GM23338 (cell line): Measurements from ENCODE around the gene GPRIN1. TPM values are rescaled to one million over a fixed set of nuclear protein-coding genes. Genes with fewer than 3 reads are reported as not detected.

ENCODE experiments used
- ATAC-seq: fragments of 200-7000 bp; cut with Tn5 transposase; 3 replicates; pipeline ENCODE4 v1.9.1; 2020
- DNase-seq: peaks from one replicate; pipeline ENCODE4 v3.0.0-alpha.2; 2015; ENCODE audit warnings: low spot score
- H2AFZ ChIP-seq: fragments of 200-600 bp; sonication (generic); 2 replicates; pipeline ENCODE4 v1.8.0; 2016; ENCODE audit warnings: antibody characterized with exemption, mild to moderate bottlenecking, moderate library complexity
- H3F3A ChIP-seq: fragments of 200-600 bp; sonication (generic); replicated peaks from 2 replicates; pipeline ENCODE4 v1.8.0; 2017; ENCODE audit warnings: antibody characterized with exemption, mixed run types, low read depth
- H3K27ac ChIP-seq: fragments of 200-600 bp; sonication (generic); 2 replicates; pipeline ENCODE4 v1.6.1; 2016; ENCODE audit warnings: low read depth
- H3K27me3 ChIP-seq: fragments of 200-600 bp; sonication (generic); 2 replicates; pipeline ENCODE4 v1.8.0; 2016; ENCODE audit warnings: mild to moderate bottlenecking, mixed run types, moderate library complexity; ENCODE audit not compliant: insufficient read depth
- H3K36me3 ChIP-seq: fragments of 200-600 bp; sonication (generic); 2 replicates; pipeline ENCODE4 v1.8.0; 2016; ENCODE audit warnings: mild to moderate bottlenecking; ENCODE audit not compliant: insufficient read depth
- H3K4me1 ChIP-seq: fragments of 200-600 bp; sonication (generic); 2 replicates; pipeline ENCODE4 v1.8.0; 2016; ENCODE audit warnings: mild to moderate bottlenecking, moderate library complexity; ENCODE audit not compliant: insufficient read depth
- H3K4me2 ChIP-seq: fragments of 200-600 bp; sonication (generic); 2 replicates; pipeline ENCODE4 v1.7.1; 2017; ENCODE audit warnings: mixed run types
- H3K4me3 ChIP-seq: fragments of 200-600 bp; sonication (generic); 2 replicates; pipeline ENCODE4 v1.6.1; 2016; ENCODE audit warnings: mixed run types
- H3K79me2 ChIP-seq: fragments of 200-600 bp; sonication (generic); replicated peaks from 2 replicates; pipeline ENCODE4 v1.8.0; 2017; ENCODE audit warnings: mild to moderate bottlenecking; ENCODE audit not compliant: insufficient read depth
- H3K9me2 ChIP-seq: fragments of 200-600 bp; sonication (generic); 2 replicates; pipeline ENCODE4 v1.8.0; 2017; ENCODE audit not compliant: insufficient read depth
- H4K20me1 ChIP-seq: fragments of 200-600 bp; sonication (generic); replicated peaks from 2 replicates; pipeline ENCODE4 v1.8.0; 2017; ENCODE audit warnings: mild to moderate bottlenecking; ENCODE audit not compliant: insufficient read depth
- H3K27ac Mint-ChIP-seq: 2 replicates; pipeline ENCODE4 v1.8.0; 2020; ENCODE audit warnings: inconsistent platforms, mild to moderate bottlenecking, moderate library complexity, mixed read lengths
- H3K27me3 Mint-ChIP-seq: 3 replicates; pipeline ENCODE4 v1.8.0; 2022; ENCODE audit warnings: low read depth, mild to moderate bottlenecking, moderate library complexity, mixed read lengths, inconsistent platforms; ENCODE audit not compliant: insufficient read depth, poor library complexity
- H3K36me3 Mint-ChIP-seq: 3 replicates; pipeline ENCODE4 v1.8.0; 2021; ENCODE audit warnings: low read depth, mild to moderate bottlenecking, inconsistent platforms, moderate library complexity, mixed read lengths
- H3K4me1 Mint-ChIP-seq: 3 replicates; pipeline ENCODE4 v1.8.0; 2020; ENCODE audit warnings: mild to moderate bottlenecking, inconsistent platforms, mixed read lengths
- H3K4me3 Mint-ChIP-seq: 3 replicates; pipeline ENCODE4 v1.8.0; 2021; ENCODE audit warnings: moderate library complexity, mild to moderate bottlenecking, inconsistent platforms, mixed read lengths
- H3K9me3 Mint-ChIP-seq: 3 replicates; pipeline ENCODE4 v1.8.0; 2020; ENCODE audit warnings: moderate library complexity, mild to moderate bottlenecking, inconsistent platforms, mixed read lengths
- EZH2phosphoT487 ChIP-seq: fragments of 200-600 bp; sonication (generic); IDR thresholded peaks from one replicate; pipeline ENCODE4 v1.8.1; 2018; ENCODE audit warnings: antibody characterized with exemption; ENCODE audit not compliant: unreplicated experiment
- POLR2AphosphoS5 ChIP-seq: IDR thresholded peaks from 2 replicates; pipeline ENCODE4 v1.6.1; 2016; ENCODE audit warnings: antibody characterized with exemption, low read depth
- STAT1 ChIP-seq: IDR thresholded peaks from one replicate; pipeline ENCODE4 v1.6.1; 2016; ENCODE audit warnings: antibody characterized with exemption; ENCODE audit not compliant: unreplicated experiment
- ZNF331 ChIP-seq: fragments of 250-450 bp; sonication (Bioruptor Pico); IDR thresholded peaks from 2 replicates; pipeline ENCODE4 v1.5.0; 2020; ENCODE audit warnings: low read depth, mild to moderate bottlenecking, moderate library complexity
- polyA plus RNA-seq: library from polyadenylated mRNA; unstranded; fragments of >200 nt; fragmentation: Nextera tagmentation; extraction: Ambion mirVana; gene quantifications from 2 replicates; pipeline ENCODE4 v1.2.1, GENCODE V29; 2016
- total RNA-seq: library from RNA; depleted of rRNA; stranded (reverse); fragments of >200 nt; shearing (Covaris generic); gene quantifications from 2 replicates; pipeline ENCODE4 v1.2.3, GENCODE V29; 2014
- TF ChIP-seq, protein P1 (sequence below), 2 experiments: fragments of 200-600 bp in 1 of 2; sonication (generic) in 1 of 2; conservative IDR thresholded peaks; 2 replicates each; pipeline versions ENCODE4 v1.5.1 to v1.6.1; 2016 to 2017; ENCODE audit warnings: antibody characterized with exemption in 2 of 2, low read depth in 2 of 2, mild to moderate bottlenecking in 2 of 2, moderate library complexity in 1 of 2
- TF ChIP-seq, protein P2 (sequence below): IDR thresholded peaks from 2 replicates; pipeline ENCODE4 v1.6.1; 2016; ENCODE audit warnings: antibody characterized with exemption

GPRIN1 gene
- total and polyA plus RNA-seq, 2 experiments from 2014 or later: 3.8 to 14.6 TPM

GRCh38 chr5:176583076-176583475, 26.9 kb downstream of the GPRIN1 start:
- Histone ChIP-seq H3K27me3 (no peaks in the 10 kb centered on the region), H4K20me1 (no peaks in the 10 kb centered on the region; the same call in 1 of the 2 replicates), H3K79me2 (no peaks in the 10 kb centered on the region), H3K9me2 (no peaks in the 10 kb centered on the region), H3K4me1 (no peaks in the 10 kb centered on the region), H3K4me2 (no peak overlapping the region), H3K36me3 (no peaks in the 10 kb centered on the region; the same call in 1 of the 2 replicates), H2AFZ (no peak overlapping the region), H3K27ac (no peak overlapping the region), H3F3A (no peaks in the 10 kb centered on the region), H3K4me3 (no peak overlapping the region)
- TF ChIP-seq POLR2AphosphoS5 (no peak), EZH2phosphoT487 (no peak)
- H3K27me3 Mint-ChIP-seq: peaks cover 19% of the 10 kb centered on the region
- H3K4me1 Mint-ChIP-seq: peaks cover 5% of the 10 kb centered on the region; the same call in 1 of the 3 replicates
- no peak for ATAC-seq
- no peaks in the 10 kb centered on the region for H3K36me3 Mint-ChIP-seq
- no peak for DNase-seq
- H3K9me3 Mint-ChIP-seq: peaks cover 25% of the 10 kb centered on the region
- H3K27ac Mint-ChIP-seq: no peak overlapping the region
- H3K4me3 Mint-ChIP-seq: no peak overlapping the region

DNA sequence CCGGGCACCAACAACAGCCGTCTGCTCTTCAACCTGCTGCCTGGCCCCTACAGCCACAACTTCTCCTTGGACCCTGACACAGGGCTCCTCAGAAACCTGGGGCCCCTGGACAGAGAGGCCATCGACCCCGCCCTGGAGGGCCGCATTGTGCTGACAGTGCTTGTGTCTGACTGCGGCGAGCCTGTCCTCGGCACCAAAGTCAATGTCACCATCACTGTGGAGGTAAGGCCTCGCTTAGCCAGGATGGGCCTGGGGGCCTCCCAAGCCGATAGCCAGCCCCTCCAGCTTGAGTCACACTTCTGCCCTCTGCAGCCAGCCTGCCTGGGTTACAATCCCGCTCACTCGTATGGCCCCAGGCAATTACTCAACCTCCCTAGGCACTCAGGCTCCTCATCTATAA, 28.6 kb downstream of the GPRIN1 start:
- H3K27ac ChIP-seq: no peak overlapping the region
- ATAC-seq: no peak
- no peaks in the 10 kb centered on the region; the same call in 1 of the 2 replicates for H4K20me1 ChIP-seq
- no peaks in the 10 kb centered on the region for H3K27me3 ChIP-seq
- H3K79me2 ChIP-seq: no peaks in the 10 kb centered on the region
- no peak overlapping the region for H2AFZ ChIP-seq
- H3K4me3 ChIP-seq: no peak overlapping the region
- no peak overlapping the region for H3K27ac Mint-ChIP-seq
- no peak overlapping the region for H3K4me2 ChIP-seq
- no peak for DNase-seq
- no peaks in the 10 kb centered on the region for H3K36me3 Mint-ChIP-seq
- H3K27me3 Mint-ChIP-seq: peaks cover 19% of the 10 kb centered on the region
- H3K9me3 Mint-ChIP-seq: peaks cover 23% of the 10 kb centered on the region
- H3K4me3 Mint-ChIP-seq: no peak overlapping the region
- H3K9me2 ChIP-seq: no peaks in the 10 kb centered on the region
- no peaks in the 10 kb centered on the region for H3K4me1 ChIP-seq
- H3F3A ChIP-seq: no peaks in the 10 kb centered on the region
- H3K4me1 Mint-ChIP-seq: peaks cover 5% of the 10 kb centered on the region; the same call in 1 of the 3 replicates
- TF ChIP-seq, protein P1, sequence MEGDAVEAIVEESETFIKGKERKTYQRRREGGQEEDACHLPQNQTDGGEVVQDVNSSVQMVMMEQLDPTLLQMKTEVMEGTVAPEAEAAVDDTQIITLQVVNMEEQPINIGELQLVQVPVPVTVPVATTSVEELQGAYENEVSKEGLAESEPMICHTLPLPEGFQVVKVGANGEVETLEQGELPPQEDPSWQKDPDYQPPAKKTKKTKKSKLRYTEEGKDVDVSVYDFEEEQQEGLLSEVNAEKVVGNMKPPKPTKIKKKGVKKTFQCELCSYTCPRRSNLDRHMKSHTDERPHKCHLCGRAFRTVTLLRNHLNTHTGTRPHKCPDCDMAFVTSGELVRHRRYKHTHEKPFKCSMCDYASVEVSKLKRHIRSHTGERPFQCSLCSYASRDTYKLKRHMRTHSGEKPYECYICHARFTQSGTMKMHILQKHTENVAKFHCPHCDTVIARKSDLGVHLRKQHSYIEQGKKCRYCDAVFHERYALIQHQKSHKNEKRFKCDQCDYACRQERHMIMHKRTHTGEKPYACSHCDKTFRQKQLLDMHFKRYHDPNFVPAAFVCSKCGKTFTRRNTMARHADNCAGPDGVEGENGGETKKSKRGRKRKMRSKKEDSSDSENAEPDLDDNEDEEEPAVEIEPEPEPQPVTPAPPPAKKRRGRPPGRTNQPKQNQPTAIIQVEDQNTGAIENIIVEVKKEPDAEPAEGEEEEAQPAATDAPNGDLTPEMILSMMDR (conservative IDR thresholded peaks at IDR 0.05; ENCODE audit: low read depth in 2 of 2): 0 out of 4 replicates have a peak, but pooled peaks of 1 of the 2 experiments have one; percentile 11
- no peak for TF ChIP-seq STAT1
- H3K36me3 ChIP-seq: no peaks in the 10 kb centered on the region; the same call in 1 of the 2 replicates

GRCh38 chr5:176579323-176579722, 30.6 kb downstream of the GPRIN1 start:
- no peak for ATAC-seq
- H3K4me1 ChIP-seq: no peaks in the 10 kb centered on the region
- no peaks in the 10 kb centered on the region for H3K36me3 ChIP-seq
- H3K4me3 ChIP-seq: no peak overlapping the region
- peaks cover 15% of the 10 kb centered on the region for H3K27me3 Mint-ChIP-seq
- no peaks in the 10 kb centered on the region for H3F3A ChIP-seq
- H3K27ac Mint-ChIP-seq: no peak overlapping the region
- no peak overlapping the region for H3K27ac ChIP-seq
- H3K9me3 Mint-ChIP-seq: peaks cover 11% of the 10 kb centered on the region
- no peak overlapping the region for H2AFZ ChIP-seq
- no peaks in the 10 kb centered on the region for H3K27me3 ChIP-seq
- no peak overlapping the region for H3K4me3 Mint-ChIP-seq
- H3K9me2 ChIP-seq: no peaks in the 10 kb centered on the region
- H3K79me2 ChIP-seq: no peaks in the 10 kb centered on the region
- no peak overlapping the region for H3K4me2 ChIP-seq
- H3K36me3 Mint-ChIP-seq: no peaks in the 10 kb centered on the region
- TF ChIP-seq ZNF331: no peak
- TF ChIP-seq, protein P2, sequence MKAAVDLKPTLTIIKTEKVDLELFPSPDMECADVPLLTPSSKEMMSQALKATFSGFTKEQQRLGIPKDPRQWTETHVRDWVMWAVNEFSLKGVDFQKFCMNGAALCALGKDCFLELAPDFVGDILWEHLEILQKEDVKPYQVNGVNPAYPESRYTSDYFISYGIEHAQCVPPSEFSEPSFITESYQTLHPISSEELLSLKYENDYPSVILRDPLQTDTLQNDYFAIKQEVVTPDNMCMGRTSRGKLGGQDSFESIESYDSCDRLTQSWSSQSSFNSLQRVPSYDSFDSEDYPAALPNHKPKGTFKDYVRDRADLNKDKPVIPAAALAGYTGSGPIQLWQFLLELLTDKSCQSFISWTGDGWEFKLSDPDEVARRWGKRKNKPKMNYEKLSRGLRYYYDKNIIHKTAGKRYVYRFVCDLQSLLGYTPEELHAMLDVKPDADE: no peak
- H3K4me1 Mint-ChIP-seq: peaks cover 5% of the 10 kb centered on the region; the same call in 1 of the 3 replicates
- no peak for DNase-seq
- H4K20me1 ChIP-seq: no peaks in the 10 kb centered on the region; the same call in 1 of the 2 replicates
